Mucosa of stomach (tissue), 1 donor: Measurements from ENCODE around the gene PDCL3.

Source experiments
- H3K27me3 ChIP-seq: one replicate; pipeline ENCODE4 v1.7.0; 2013; ENCODE audit warnings: mild to moderate bottlenecking, low read length; ENCODE audit not compliant: control insufficient read depth, insufficient read depth
- H3K36me3 ChIP-seq: one replicate; pipeline ENCODE4 v1.7.0; 2013; ENCODE audit warnings: low read length; ENCODE audit not compliant: control insufficient read depth, insufficient read depth
- H3K4me1 ChIP-seq: one replicate; pipeline ENCODE4 v1.7.0; 2013; ENCODE audit warnings: mild to moderate bottlenecking, low read length; ENCODE audit not compliant: control insufficient read depth, insufficient read depth
- H3K4me3 ChIP-seq: one replicate; pipeline ENCODE4 v1.7.0; 2013; ENCODE audit warnings: low read length
- H3K9ac ChIP-seq: one replicate; pipeline ENCODE4 v1.7.0; 2013; ENCODE audit warnings: mild to moderate bottlenecking, low read length, moderate library complexity
- H3K9me3 ChIP-seq: one replicate; pipeline ENCODE4 v1.7.0; 2013; ENCODE audit warnings: mild to moderate bottlenecking, low read length, moderate library complexity; ENCODE audit not compliant: control insufficient read depth
- donor health status: Pancreatic carcinoma.

Gene PDCL3

DNA sequence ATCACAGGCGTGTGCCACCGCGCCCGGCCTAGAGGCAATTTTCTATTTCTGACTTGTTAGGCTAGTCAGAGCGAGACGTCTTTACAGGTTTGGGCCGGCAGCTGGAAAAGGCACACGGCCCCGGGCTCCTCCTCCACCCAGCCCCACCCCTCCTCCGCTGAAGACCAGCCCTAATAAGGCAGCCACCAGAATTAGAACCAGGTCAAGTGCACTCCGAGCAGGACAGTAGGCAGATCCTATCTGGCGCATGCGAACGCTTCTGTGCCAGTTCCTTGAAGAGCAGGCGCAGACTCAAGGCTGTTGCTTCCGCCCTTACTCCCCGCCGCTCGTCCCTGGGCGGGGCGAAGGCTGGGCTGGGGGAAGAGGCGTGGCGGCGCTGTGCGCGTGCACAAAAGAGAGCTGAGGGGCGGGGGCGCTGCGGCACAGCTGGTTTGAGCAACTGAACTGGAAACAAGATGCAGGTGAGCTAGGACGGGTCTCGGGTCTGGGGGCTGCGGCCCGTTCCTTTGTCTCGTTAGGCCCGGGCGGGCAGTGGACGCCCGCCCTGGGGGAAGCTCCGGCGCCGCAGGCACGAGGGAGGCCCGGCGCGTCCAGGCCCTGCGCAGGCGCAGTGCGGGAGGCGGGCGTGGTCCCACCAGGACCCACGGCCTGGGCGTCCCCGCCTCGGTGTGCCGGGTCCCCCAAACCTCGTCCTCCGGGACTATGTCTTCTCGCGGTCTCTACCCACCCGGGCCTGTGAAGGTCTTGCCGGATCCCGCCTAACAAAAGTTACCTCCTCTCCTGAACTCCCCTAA, at the start of gene PDCL3:
PDCL3 (plus strand) TSS at position 381 of the 794 bp plus-strand sequence; CDS start at position 456, 75 bp downstream.
- Histone ChIP-seq H3K4me1 (peaks cover 8% of the 10 kb centered on the region), H3K27me3 (no peaks in the 10 kb centered on the region), H3K9ac (peak within 1 kb of the TSS; percentile 95), H3K36me3 (no peaks in the 10 kb centered on the region), H3K9me3 (no peaks in the 10 kb centered on the region), H3K4me3 (peak within 1 kb of the TSS; percentile 92)

- Histone ChIP-seq H3K27me3 (no peaks in the 10 kb centered on the region), H3K9me3 (no peaks in the 10 kb centered on the region), H3K36me3 (no peaks in the 10 kb centered on the region), H3K9ac (no peak overlapping the region), H3K4me3 (no peak overlapping the region), H3K4me1 (no peaks in the 10 kb centered on the region)
Observed at GRCh38 chr2:100513650-100514049, 49.1 kb upstream of the PDCL3 start.

DNA sequence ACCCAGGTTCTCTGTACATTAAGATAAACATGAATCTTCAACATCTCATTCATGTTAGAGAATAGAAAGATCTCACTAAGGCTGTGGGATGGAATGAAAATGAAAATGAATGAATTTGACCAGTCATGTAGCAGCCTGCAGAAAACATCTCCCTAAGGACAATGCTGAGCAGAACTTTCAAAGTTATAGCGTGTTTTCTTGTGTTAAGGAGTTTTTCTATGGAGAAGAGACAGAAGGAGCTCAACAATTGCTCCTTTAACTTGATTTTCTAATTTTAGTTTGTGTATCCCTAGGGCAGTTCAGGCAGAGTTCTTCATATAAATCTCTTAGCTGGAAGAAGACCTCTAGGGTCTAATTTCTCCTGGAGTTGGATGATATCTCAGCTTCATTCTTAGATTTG, 45.2 kb upstream of the PDCL3 start:
- H3K27me3 ChIP-seq: no peaks in the 10 kb centered on the region
- no peak overlapping the region for H3K4me3 ChIP-seq
- H3K36me3 ChIP-seq: no peaks in the 10 kb centered on the region
- H3K9ac ChIP-seq: no peak overlapping the region
- H3K4me1 ChIP-seq: no peaks in the 10 kb centered on the region
- no peaks in the 10 kb centered on the region for H3K9me3 ChIP-seq

GRCh38 chr2:100518801-100519200, 44.0 kb upstream of the PDCL3 start:
- H3K9me3 ChIP-seq: no peaks in the 10 kb centered on the region
- H3K4me1 ChIP-seq: no peaks in the 10 kb centered on the region
- H3K27me3 ChIP-seq: no peaks in the 10 kb centered on the region
- H3K36me3 ChIP-seq: no peaks in the 10 kb centered on the region
- H3K4me3 ChIP-seq: no peak overlapping the region
- no peak overlapping the region for H3K9ac ChIP-seq

DNA sequence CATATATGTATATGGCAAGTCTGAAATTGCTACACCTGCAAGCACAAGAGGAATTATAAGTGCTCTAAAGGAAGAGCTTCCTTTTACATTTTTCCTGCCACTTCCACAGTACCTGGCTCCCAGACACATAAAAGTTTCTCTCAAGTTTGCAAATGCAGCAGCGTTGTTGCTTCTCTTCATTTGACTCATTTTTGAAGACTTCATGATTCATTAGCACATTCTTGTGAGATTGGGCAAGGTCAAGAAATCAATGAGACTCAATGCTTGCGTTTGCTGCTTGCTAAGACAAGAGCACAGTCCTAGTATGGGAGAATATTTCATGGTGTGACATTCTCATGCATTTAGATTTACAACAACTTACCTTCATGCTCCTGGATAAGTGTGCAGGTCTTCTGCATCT, 42.6 kb upstream of the PDCL3 start:
- Histone ChIP-seq H3K27me3 (no peaks in the 10 kb centered on the region), H3K4me1 (no peaks in the 10 kb centered on the region), H3K9me3 (no peaks in the 10 kb centered on the region), H3K36me3 (no peaks in the 10 kb centered on the region), H3K4me3 (no peak overlapping the region), H3K9ac (no peak overlapping the region)

DNA sequence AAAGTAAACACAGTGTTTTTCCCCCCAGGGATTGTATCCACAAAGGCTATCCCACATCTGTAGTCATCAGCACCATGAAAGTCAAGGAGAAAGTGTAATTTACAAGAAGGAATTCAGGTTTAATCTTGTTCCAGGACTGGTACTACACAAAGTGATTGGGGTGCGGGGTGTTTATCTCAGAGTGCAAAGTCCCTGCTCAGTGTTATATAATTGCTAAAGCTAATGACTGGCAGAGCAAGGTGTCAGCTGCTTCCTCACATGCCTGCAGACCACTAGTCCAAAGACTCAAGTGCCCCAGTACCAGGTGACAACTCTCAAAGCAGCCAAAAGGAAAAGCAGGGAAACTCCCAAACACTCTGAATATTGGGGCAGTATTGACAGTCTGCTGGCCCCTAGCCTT, 40.4 kb upstream of the PDCL3 start:
- H3K36me3 ChIP-seq: no peaks in the 10 kb centered on the region
- H3K4me3 ChIP-seq: no peak overlapping the region
- no peaks in the 10 kb centered on the region for H3K9me3 ChIP-seq
- H3K4me1 ChIP-seq: no peaks in the 10 kb centered on the region
- H3K27me3 ChIP-seq: no peaks in the 10 kb centered on the region
- H3K9ac ChIP-seq: no peak overlapping the region

DNA sequence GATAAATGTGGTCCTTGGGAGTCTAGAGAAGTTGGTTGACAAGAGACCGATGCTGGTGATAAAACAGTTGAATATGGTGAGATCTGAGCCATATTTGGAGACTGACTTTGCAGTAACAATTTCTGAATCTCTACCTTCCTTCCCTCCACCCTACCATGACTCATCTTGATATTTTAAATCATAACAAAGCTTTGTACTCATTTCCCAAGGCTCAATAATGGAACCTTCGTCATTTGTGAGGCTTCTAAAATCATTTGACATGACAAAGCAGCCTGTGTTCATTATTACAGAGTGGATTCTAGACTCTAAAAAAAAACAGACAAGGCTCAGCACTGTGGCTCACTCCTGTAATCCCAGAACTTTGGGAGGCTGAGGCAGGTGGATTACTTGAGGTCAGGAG, 38.5 kb upstream of the PDCL3 start:
- H3K4me3 ChIP-seq: no peak overlapping the region
- no peaks in the 10 kb centered on the region for H3K36me3 ChIP-seq
- H3K9me3 ChIP-seq: no peaks in the 10 kb centered on the region
- H3K4me1 ChIP-seq: no peaks in the 10 kb centered on the region
- no peaks in the 10 kb centered on the region for H3K27me3 ChIP-seq
- no peak overlapping the region for H3K9ac ChIP-seq

DNA sequence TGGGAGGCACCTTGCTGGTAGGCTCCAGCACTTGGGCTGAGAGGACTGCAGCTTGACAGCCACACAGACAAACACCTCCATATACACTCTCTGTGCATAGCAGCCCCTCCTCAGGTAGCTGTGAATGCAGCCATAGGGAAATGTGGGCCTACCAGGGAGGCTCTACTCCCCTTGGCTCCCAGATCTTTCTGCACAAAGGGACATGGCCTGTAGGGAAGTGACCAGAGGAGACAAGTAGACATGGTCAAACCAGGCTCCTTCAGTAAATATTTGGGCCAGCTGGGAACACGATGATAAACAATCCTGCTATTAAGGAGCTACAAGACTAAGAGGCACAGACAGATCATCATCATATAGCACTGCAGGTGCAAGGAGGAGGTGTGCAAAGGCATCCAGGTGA, 35.9 kb upstream of the PDCL3 start:
- no peaks in the 10 kb centered on the region for H3K4me1 ChIP-seq

GRCh38 chr2:100527440-100528015, 35.3 kb upstream of the PDCL3 start:
- no peak overlapping the region for H3K9ac ChIP-seq

More for the DNA sequence above, 35.9 kb upstream of the PDCL3 start:
- Histone ChIP-seq H3K9ac (no peak overlapping the region), H3K36me3 (no peaks in the 10 kb centered on the region), H3K4me3 (no peak overlapping the region), H3K27me3 (no peaks in the 10 kb centered on the region), H3K9me3 (no peaks in the 10 kb centered on the region)

GRCh38 chr2:100529176-100529575, 33.6 kb upstream of the PDCL3 start:
- Histone ChIP-seq H3K4me1 (no peaks in the 10 kb centered on the region), H3K9me3 (no peaks in the 10 kb centered on the region), H3K36me3 (no peaks in the 10 kb centered on the region), H3K4me3 (no peak overlapping the region), H3K9ac (no peak overlapping the region), H3K27me3 (no peaks in the 10 kb centered on the region)

More at GRCh38 chr2:100527440-100528015, 35.3 kb upstream of the PDCL3 start:
- H3K4me3 ChIP-seq: no peak overlapping the region
- no peaks in the 10 kb centered on the region for H3K36me3 ChIP-seq
- no peaks in the 10 kb centered on the region for H3K4me1 ChIP-seq
- no peaks in the 10 kb centered on the region for H3K9me3 ChIP-seq
- no peaks in the 10 kb centered on the region for H3K27me3 ChIP-seq

GRCh38 chr2:100529900-100530299, 32.9 kb upstream of the PDCL3 start:
- H3K4me3 ChIP-seq: no peak overlapping the region
- no peaks in the 10 kb centered on the region for H3K36me3 ChIP-seq
- H3K9ac ChIP-seq: no peak overlapping the region
- H3K9me3 ChIP-seq: no peaks in the 10 kb centered on the region
- no peaks in the 10 kb centered on the region for H3K4me1 ChIP-seq
- no peaks in the 10 kb centered on the region for H3K27me3 ChIP-seq

- no peaks in the 10 kb centered on the region for H3K36me3 ChIP-seq
- H3K4me3 ChIP-seq: no peak overlapping the region
- no peak overlapping the region for H3K9ac ChIP-seq
- H3K4me1 ChIP-seq: no peaks in the 10 kb centered on the region
- no peaks in the 10 kb centered on the region for H3K27me3 ChIP-seq
- H3K9me3 ChIP-seq: no peaks in the 10 kb centered on the region
Observed at GRCh38 chr2:100535855-100536254, 26.9 kb upstream of the PDCL3 start.
